Measurements from ENCODE around the gene GNAZ.

GNAZ gene

GRCh38 chr22:23067023-23067650 is 3.2 kb upstream of the GNAZ start:
- Histone ChIP-seq H3K27me3 (ENCODE audit: insufficient read depth, low read length) (peaks cover 37% of the 10 kb centered on the region), H3K4me1 (ENCODE audit: insufficient read depth, low read length) (0 out of 2 replicates have a peak, but pooled peaks cover 6% of the 10 kb centered on the region)

GRCh38 chr22:23067691-23068090 is 2.6 kb upstream of the GNAZ start:
- Histone ChIP-seq H3K4me3 (ENCODE audit: low read length) (no peak overlapping the region), H3K27me3 (ENCODE audit: insufficient read depth, low read length) (peaks cover 42% of the 10 kb centered on the region), H3K9me3 (ENCODE audit: insufficient read depth, low read depth, low read length) (no peaks in the 10 kb centered on the region), H3K27ac (ENCODE audit: low read depth, low read length) (no peak overlapping the region), H3K4me1 (ENCODE audit: insufficient read depth, low read length) (0 out of 2 replicates have a peak, but pooled peaks cover 6% of the 10 kb centered on the region), H3K36me3 (ENCODE audit: insufficient read depth, low read length) (no peaks in the 10 kb centered on the region), H3K9ac (ENCODE audit: low read depth, low read length) (no peak overlapping the region)
- 89% methylated on average over 5 of the region's 5 CpGs for WGBS

More at GRCh38 chr22:23067023-23067650, 3.2 kb upstream of the GNAZ start:
- WGBS = 94% methylated on average over 6 of the region's 6 CpGs
- no peak overlapping the region for H3K27ac ChIP-seq (ENCODE audit: low read depth, low read length)
- H3K9me3 ChIP-seq (ENCODE audit: insufficient read depth, low read depth, low read length) = no peaks in the 10 kb centered on the region
- no peaks in the 10 kb centered on the region for H3K36me3 ChIP-seq (ENCODE audit: insufficient read depth, low read length)
- H3K9ac ChIP-seq (ENCODE audit: low read depth, low read length) = no peak overlapping the region
- no peak overlapping the region for H3K4me3 ChIP-seq (ENCODE audit: low read length)

- H3K27ac ChIP-seq (ENCODE audit: low read depth, low read length) = no peak overlapping the region
- H3K4me1 ChIP-seq (ENCODE audit: insufficient read depth, low read length) = 0 out of 2 replicates have a peak, but pooled peaks cover 6% of the 10 kb centered on the region
- peaks cover 43% of the 10 kb centered on the region for H3K27me3 ChIP-seq (ENCODE audit: insufficient read depth, low read length)
- no peaks in the 10 kb centered on the region for H3K9me3 ChIP-seq (ENCODE audit: insufficient read depth, low read depth, low read length)
- no peak overlapping the region for H3K9ac ChIP-seq (ENCODE audit: low read depth, low read length)
- H3K4me3 ChIP-seq (ENCODE audit: low read length) = no peak overlapping the region
- WGBS = 88% methylated on average over 8 of the region's 8 CpGs
- H3K36me3 ChIP-seq (ENCODE audit: insufficient read depth, low read length) = no peaks in the 10 kb centered on the region
Observed at GRCh38 chr22:23068096-23068831, 2.1 kb upstream of the GNAZ start.

GRCh38 chr22:23068832-23069385 is 1.4 kb upstream of the GNAZ start:
- 79% methylated on average over 8 of the region's 8 CpGs for WGBS
- H3K27ac ChIP-seq (ENCODE audit: low read depth, low read length) = no peak overlapping the region
- H3K4me3 ChIP-seq (ENCODE audit: low read length) = peak overlapping the region; percentile 68; the same call in 1 of the 2 replicates
- no peaks in the 10 kb centered on the region for H3K9me3 ChIP-seq (ENCODE audit: insufficient read depth, low read depth, low read length)
- H3K4me1 ChIP-seq (ENCODE audit: insufficient read depth, low read length) = 0 out of 2 replicates have a peak, but pooled peaks cover 6% of the 10 kb centered on the region
- no peaks in the 10 kb centered on the region for H3K36me3 ChIP-seq (ENCODE audit: insufficient read depth, low read length)
- H3K9ac ChIP-seq (ENCODE audit: low read depth, low read length) = no peak overlapping the region
- H3K27me3 ChIP-seq (ENCODE audit: insufficient read depth, low read length) = peaks cover 43% of the 10 kb centered on the region

GRCh38 chr22:23069502-23070357 is 589 bp upstream of the GNAZ start:
- Histone ChIP-seq H3K9me3 (ENCODE audit: insufficient read depth, low read depth, low read length) (no peaks in the 10 kb centered on the region), H3K36me3 (ENCODE audit: insufficient read depth, low read length) (no peaks in the 10 kb centered on the region), H3K9ac (ENCODE audit: low read depth, low read length) (peak overlapping the region; percentile 45), H3K27me3 (ENCODE audit: insufficient read depth, low read length) (peaks cover 43% of the 10 kb centered on the region), H3K27ac (ENCODE audit: low read depth, low read length) (no peak overlapping the region), H3K4me3 (ENCODE audit: low read length) (peak overlapping the region; percentile 68), H3K4me1 (ENCODE audit: insufficient read depth, low read length) (0 out of 2 replicates have a peak, but pooled peaks cover 6% of the 10 kb centered on the region)
- WGBS = 4% methylated on average over 74 of the region's 74 CpGs

- H3K9ac ChIP-seq (ENCODE audit: low read depth, low read length) = no peak overlapping the region
- no peaks in the 10 kb centered on the region for H3K36me3 ChIP-seq (ENCODE audit: insufficient read depth, low read length)
- H3K9me3 ChIP-seq (ENCODE audit: insufficient read depth, low read depth, low read length) = no peaks in the 10 kb centered on the region
- H3K27ac ChIP-seq (ENCODE audit: low read depth, low read length) = no peak overlapping the region
- 56% methylated on average over 29 of the region's 29 CpGs for WGBS
- peak overlapping the region; percentile 67 for H3K4me3 ChIP-seq (ENCODE audit: low read length)
- H3K4me1 ChIP-seq (ENCODE audit: insufficient read depth, low read length) = 0 out of 2 replicates have a peak, but pooled peaks cover 6% of the 10 kb centered on the region
- peaks cover 43% of the 10 kb centered on the region for H3K27me3 ChIP-seq (ENCODE audit: insufficient read depth, low read length)
Observed at GRCh38 chr22:23071230-23072076, 1.1 kb downstream of the GNAZ start.

GRCh38 chr22:23072077-23072910 is 2.0 kb downstream of the GNAZ start:
- H3K4me1 ChIP-seq (ENCODE audit: insufficient read depth, low read length) = 0 out of 2 replicates have a peak, but pooled peaks cover 6% of the 10 kb centered on the region
- no peak overlapping the region for H3K9ac ChIP-seq (ENCODE audit: low read depth, low read length)
- H3K27me3 ChIP-seq (ENCODE audit: insufficient read depth, low read length) = peaks cover 43% of the 10 kb centered on the region
- H3K36me3 ChIP-seq (ENCODE audit: insufficient read depth, low read length) = no peaks in the 10 kb centered on the region
- H3K4me3 ChIP-seq (ENCODE audit: low read length) = no peak overlapping the region
- no peaks in the 10 kb centered on the region for H3K9me3 ChIP-seq (ENCODE audit: insufficient read depth, low read depth, low read length)
- WGBS = 90% methylated on average over 11 of the region's 11 CpGs
- H3K27ac ChIP-seq (ENCODE audit: low read depth, low read length) = no peak overlapping the region

- H3K9me3 ChIP-seq (ENCODE audit: insufficient read depth, low read depth, low read length) = no peaks in the 10 kb centered on the region
- H3K36me3 ChIP-seq (ENCODE audit: insufficient read depth, low read length) = no peaks in the 10 kb centered on the region
- H3K4me1 ChIP-seq (ENCODE audit: insufficient read depth, low read length) = 0 out of 2 replicates have a peak, but pooled peaks cover 6% of the 10 kb centered on the region
- no peak overlapping the region for H3K9ac ChIP-seq (ENCODE audit: low read depth, low read length)
- H3K27me3 ChIP-seq (ENCODE audit: insufficient read depth, low read length) = peaks cover 39% of the 10 kb centered on the region
- H3K4me3 ChIP-seq (ENCODE audit: low read length) = no peak overlapping the region
- H3K27ac ChIP-seq (ENCODE audit: low read depth, low read length) = no peak overlapping the region
- 92% methylated on average over 11 of the region's 11 CpGs for WGBS
Observed at GRCh38 chr22:23072911-23073491, 2.7 kb downstream of the GNAZ start.

- H3K4me3 ChIP-seq (ENCODE audit: low read length) = no peak overlapping the region
- WGBS = 84% methylated on average over 13 of the region's 13 CpGs
Observed at GRCh38 chr22:23073526-23074229, 3.4 kb downstream of the GNAZ start.

More at GRCh38 chr22:23073526-23074229, 3.4 kb downstream of the GNAZ start:
- Histone ChIP-seq H3K4me1 (ENCODE audit: insufficient read depth, low read length) (0 out of 2 replicates have a peak, but pooled peaks cover 6% of the 10 kb centered on the region), H3K27me3 (ENCODE audit: insufficient read depth, low read length) (peaks cover 32% of the 10 kb centered on the region), H3K9me3 (ENCODE audit: insufficient read depth, low read depth, low read length) (no peaks in the 10 kb centered on the region), H3K9ac (ENCODE audit: low read depth, low read length) (no peak overlapping the region), H3K36me3 (ENCODE audit: insufficient read depth, low read length) (no peaks in the 10 kb centered on the region), H3K27ac (ENCODE audit: low read depth, low read length) (no peak overlapping the region)
